Lung microvascular endothelial cell (primary cell): ENCODE data around the gene VPS54. TPM values are rescaled to one million over a fixed set of nuclear protein-coding genes. Genes with fewer than 3 reads are reported as not detected.
"Not testable (repeated sequence)": the region's sequence is repeated elsewhere in the genome, so short reads cannot be mapped to it uniquely, and the experiment has no call there.

Experiments used
- DNase-seq, 2 donors: peaks; one replicate each; pipeline versions ENCODE4 v3.0.0 to v3.0.0-alpha.2; 2010; ENCODE audit warnings: low read depth in 2 of 2
- total RNA-seq: library from RNA; depleted of rRNA; stranded (reverse); fragments of >200 nt; gene quantifications from 2 replicates; pipeline ENCODE4 v1.2.1, GENCODE V29; 2014

VPS54 gene
- total RNA-seq, 1 donor from 2014 or later, result 15.7 TPM

- no peak for DNase-seq
Observed at GRCh38 chr2:64023485-64024258, 4.4 kb upstream of the VPS54 start.

GRCh38 chr2:64021578-64021977 is 2.4 kb upstream of the VPS54 start:
- DNase-seq, result peak; percentile 19 to 56

GRCh38 chr2:64019975-64020528 is 824 bp upstream of the VPS54 start:
- peak in 1 of 2 donors; percentile 25 for DNase-seq

- peak; percentile 49 to 67 for DNase-seq
Observed at GRCh38 chr2:64018701-64019082, 536 bp downstream of the VPS54 start.

- DNase-seq, result peak; percentile 39 to 50
Observed at GRCh38 chr2:64017811-64018700, 1.2 kb downstream of the VPS54 start.

GRCh38 chr2:64015898-64016297 is 3.3 kb downstream of the VPS54 start:
- DNase-seq, result no peak

- peak in 1 of 2 donors; percentile 22 for DNase-seq
Observed at GRCh38 chr2:64015391-64015790, 3.8 kb downstream of the VPS54 start.

GRCh38 chr2:64014628-64015027 is 4.6 kb downstream of the VPS54 start:
- no peak for DNase-seq

- DNase-seq, result no peak
Observed at GRCh38 chr2:64013053-64013452, 6.2 kb downstream of the VPS54 start.

GRCh38 chr2:64012115-64012514 is 7.1 kb downstream of the VPS54 start:
- no peak for DNase-seq

- no peak for DNase-seq
Observed at GRCh38 chr2:64008434-64009009, 10.7 kb downstream of the VPS54 start.

GRCh38 chr2:64007924-64008323 is 11.3 kb downstream of the VPS54 start:
- no peak for DNase-seq

GRCh38 chr2:64005707-64006356 is 13.4 kb downstream of the VPS54 start:
- DNase-seq, result no peak

GRCh38 chr2:64003239-64003638 is 16.0 kb downstream of the VPS54 start:
- DNase-seq, result no peak

- DNase-seq, result no peak
Observed at GRCh38 chr2:64001382-64002101, 17.7 kb downstream of the VPS54 start.

GRCh38 chr2:64000630-64001381 is 18.4 kb downstream of the VPS54 start:
- DNase-seq, result no peak

GRCh38 chr2:63999049-63999448 is 20.2 kb downstream of the VPS54 start:
- no peak for DNase-seq

GRCh38 chr2:63996582-63997198 is 22.5 kb downstream of the VPS54 start:
- DNase-seq, result not testable (repeated sequence)

GRCh38 chr2:63994329-63995070 is 24.7 kb downstream of the VPS54 start:
- DNase-seq, result not testable (repeated sequence)
